ENCODE results near the gene ACO1.

ACO1 gene

DNA sequence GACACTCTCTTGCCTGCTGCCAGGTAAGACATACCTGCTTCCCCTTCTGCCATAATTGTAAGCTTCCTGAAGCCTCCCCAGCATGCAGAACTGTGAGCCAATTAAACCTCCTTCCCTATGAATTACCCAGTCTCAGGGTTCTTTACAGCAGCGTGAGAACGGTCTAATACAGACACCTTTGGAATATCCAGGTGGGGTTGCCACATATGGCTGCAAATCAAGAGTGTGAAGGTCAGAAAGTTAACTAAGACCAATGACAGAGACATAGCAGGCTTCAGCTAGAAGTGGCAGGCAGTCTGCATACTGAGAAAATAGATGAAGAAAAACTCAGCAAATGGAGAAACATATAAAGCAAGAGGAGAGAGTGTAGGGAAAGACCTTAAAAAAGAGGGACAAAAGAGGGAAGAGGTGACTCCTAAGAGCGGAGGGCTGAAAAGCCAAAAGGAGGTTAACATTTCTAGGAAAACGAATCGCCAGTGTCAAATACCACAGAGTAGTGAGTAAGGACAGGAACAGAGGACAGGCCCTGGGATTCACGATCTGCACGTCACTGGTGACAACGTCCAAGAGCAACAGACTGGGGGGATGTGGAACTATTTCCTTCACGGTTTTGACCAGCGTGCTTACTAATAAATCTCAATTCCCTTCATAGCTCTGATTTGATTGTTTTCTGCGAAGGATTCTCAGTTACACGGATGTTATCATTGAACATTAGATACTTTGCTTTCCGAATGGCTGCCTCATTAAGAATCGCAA is 1.7 kb upstream of the ACO1 start:
- no peak for DNase-seq (ENCODE audit: low read depth)

- DNase-seq (ENCODE audit: low read depth) = no peak
Measured at GRCh38 chr9:32384002-32384363, 460 bp upstream of the ACO1 start.

DNA sequence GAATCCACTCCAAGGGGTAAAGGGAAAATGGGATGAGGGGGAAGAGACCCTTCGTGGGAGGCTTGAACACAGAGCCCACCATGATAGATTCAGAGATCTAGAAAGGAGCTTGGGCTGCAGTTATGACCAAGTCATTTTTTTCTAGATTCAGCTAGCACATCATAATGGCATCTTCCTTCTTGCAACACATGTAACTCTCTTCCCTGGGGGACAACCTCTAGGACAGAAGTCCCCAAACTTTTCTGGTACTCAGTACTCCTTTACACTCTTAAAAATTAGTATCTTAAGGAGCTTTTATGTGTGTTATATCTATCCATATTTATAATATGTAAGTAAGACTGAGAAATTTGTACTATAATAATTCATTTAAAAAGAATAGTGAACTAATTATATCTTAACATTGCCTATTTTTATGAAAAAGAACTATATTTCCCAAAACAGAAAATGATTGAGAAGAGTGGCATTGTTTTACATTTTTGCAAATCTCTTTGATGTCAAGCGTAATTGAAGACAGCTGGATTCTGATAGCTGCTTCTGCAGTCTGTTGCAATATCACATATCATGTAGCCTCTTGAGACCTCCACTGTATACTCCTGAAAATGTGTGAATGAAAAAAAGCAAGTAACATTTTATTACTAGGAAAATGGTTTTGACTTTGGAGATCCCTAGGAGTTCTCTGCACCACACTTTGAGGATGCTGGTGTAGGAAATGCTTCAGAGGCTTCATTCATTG is 875 bp downstream of the ACO1 start:
- no peak for DNase-seq (ENCODE audit: low read depth)

DNA sequence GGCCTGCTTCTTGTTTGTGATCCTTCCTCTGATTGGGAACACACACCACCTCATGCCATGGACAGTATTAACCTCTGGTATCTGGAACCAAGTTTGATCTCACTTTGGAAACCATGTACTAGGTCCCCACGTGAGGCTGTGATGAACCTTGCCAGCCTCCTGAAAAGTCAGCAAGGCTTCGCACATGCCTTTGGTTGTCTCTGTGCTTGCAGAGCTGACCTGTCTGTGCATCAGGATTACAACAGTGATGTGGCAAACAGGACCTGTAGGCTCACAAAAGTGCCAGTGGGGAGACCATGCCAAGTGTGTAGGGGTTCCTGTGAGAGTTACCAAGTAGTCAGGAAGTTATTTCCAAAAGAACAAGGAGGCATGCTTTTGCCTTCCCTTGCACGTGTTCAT is 1.4 kb downstream of the ACO1 start:
- DNase-seq (ENCODE audit: low read depth) = no peak

GRCh38 chr9:32387256-32387655 is 2.8 kb downstream of the ACO1 start:
- no peak for DNase-seq (ENCODE audit: low read depth)

DNA sequence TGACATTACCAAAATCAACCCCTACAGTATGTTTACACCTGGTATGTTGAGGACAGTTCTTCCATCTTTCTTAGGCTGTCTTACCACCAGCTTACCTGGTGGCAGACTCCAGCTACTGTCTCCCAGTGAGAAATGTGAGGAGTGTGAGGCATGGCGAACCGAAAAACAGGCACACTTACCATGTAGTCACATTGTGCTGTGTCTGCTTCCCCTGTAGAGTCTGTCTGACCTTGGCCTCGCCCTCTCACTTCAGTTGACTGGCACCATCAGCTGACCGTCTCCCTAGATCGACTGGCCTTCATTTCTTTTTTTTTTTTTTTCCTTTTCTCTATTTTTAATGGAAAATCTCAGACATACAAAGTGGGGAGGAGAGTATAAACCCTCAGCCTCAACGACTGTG is 4.9 kb downstream of the ACO1 start:
- no peak for DNase-seq (ENCODE audit: low read depth)

DNA sequence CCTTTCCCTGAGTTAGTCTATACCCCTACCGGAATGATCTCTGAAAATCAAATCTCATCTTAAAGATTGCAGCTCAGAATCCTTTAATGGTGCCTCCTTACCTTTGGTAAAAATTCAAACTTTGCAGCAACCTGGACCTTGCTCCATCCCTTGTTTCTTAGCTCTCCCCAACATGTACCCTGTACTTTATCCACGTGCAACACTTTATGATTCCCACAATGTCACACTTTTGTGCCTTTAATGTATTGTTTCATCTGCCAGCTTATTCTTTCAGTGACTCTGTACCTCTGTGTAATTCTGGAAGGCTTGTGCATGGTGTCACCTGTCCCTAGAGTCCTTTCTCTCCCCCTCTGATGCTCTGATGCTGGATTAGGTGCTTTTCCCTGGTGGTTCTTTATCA is 9.5 kb downstream of the ACO1 start:
- DNase-seq (ENCODE audit: low read depth) = no peak

DNA sequence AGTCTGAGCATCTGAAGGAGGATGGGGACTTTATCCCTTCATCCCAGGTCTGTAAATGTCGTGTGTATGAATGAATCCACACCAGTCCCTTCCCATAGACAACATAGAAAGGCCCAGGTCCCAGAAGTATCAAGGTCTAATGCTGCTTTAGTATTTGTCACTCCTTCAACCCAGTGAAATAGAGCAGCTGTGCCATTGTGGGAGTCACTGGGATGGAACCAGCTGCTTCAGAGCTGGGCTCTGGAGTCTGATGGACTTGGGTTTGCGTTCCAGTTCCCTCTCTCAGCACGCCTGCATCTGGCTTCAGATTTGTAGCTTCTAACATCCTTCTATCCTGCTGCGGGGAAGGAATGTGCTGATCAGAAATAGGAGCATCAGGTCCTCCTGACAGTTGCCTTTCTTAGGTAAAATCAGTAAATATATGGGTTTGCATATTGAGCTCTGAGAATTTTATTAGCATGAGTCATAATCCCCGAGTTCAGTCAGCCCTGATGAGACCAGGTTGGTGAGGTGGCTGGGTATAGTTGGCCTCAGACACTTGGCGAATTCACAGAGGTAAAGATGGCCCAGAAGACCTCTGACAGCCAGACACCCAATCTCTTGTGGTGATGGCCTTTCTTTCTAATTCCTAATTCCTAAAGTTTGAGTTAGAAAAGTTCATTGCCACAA is 10.1 kb downstream of the ACO1 start:
- DNase-seq (ENCODE audit: low read depth) = no peak

GRCh38 chr9:32395510-32396216 is 11.2 kb downstream of the ACO1 start:
- no peak for DNase-seq (ENCODE audit: low read depth)

GRCh38 chr9:32398207-32398606 is 13.8 kb downstream of the ACO1 start:
- DNase-seq (ENCODE audit: low read depth) = no peak

DNA sequence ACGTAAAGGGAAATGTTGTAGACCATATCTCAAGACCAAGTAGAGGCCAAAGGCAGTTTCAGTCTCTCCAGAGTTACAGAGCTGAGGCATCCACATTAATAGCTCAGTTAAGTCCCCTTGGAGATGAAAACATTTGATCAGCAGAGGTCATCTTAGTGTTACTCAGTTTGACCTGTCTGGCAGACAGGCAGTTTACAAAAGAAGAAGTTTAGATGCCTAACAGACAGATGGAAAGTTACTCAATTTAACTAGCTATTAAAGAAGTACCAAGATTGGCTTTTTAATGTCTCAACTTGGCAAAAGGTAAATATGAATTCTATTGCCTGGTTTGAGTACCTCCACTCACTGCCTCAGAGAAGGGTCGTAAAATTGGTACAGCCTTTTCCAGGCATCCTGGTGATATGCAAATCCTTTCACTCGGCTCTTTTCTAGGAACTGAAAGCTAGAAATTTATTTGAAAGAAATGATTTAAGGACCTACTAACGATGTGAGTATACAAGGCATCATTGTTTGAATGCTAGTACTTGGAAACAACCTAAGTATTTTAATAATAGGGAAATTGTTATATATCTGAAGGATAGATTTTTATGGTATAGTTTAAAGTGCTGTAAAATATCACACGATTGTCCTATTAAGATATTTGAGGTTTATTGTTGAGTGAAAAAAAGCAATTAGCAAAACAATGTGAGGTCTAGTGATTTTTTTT is 14.8 kb downstream of the ACO1 start:
- DNase-seq (ENCODE audit: low read depth) = no peak

DNA sequence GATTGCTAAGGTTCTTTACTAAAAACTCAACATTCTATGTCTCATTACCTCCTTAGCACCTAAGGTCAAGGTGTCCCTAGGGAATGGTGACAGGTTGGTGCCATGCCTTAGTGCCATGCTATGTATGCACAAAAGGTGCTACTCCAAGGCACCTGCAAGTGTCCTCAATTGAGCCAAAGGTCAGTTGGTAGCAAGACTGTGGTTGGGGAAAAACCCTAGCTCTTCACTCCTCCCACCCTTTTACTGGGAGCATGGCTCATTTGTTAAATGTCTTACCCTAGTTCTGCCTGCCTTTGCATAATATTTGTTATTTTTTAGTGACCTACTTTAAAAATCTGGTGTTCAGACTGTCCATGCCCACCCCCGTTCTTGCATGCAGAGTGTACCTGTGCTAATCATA is 17.0 kb downstream of the ACO1 start:
- DNase-seq (ENCODE audit: low read depth) = no peak

- no peak for DNase-seq (ENCODE audit: low read depth)
Measured at GRCh38 chr9:32403567-32404260, 19.3 kb downstream of the ACO1 start.

DNA sequence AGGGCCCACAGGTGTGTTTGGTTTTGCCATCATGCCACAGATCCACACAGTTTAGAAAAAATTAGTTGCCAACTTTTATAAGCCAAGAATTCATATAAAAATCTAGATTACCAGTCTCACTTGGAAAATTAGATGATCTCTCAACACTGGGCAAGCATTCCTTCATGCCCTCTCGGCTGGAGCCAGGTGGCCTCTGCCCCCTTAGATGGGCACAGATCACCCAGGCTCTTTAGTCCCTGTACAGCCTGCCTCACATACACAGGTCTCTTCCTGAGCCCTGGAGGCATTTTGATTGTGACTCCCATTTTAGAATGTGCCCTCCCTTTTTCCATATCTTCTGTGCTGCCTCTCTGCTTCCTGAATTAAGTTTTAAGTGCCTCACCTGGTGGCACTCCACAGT is 20.0 kb downstream of the ACO1 start:
- no peak for DNase-seq (ENCODE audit: low read depth)

DNA sequence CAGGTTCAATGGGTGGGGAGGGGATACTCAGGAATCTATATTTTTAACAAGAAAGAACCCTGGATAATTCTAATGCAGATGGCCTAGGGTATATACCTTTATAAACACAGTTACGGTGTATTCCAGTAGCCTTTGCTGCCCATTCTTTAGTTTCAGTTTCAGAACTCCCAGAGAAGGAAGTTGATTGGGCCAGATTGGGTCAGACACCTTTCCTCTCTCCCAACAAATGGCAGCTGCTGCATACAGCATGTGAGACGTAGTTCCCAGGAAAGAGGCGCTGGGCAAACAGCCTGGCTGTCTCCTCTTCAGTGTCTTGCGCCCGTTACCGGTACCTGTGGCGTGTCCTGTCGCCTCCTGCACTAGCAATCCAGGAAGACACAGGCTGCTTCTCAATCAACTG is 20.4 kb downstream of the ACO1 start:
- DNase-seq (ENCODE audit: low read depth) = no peak

DNA sequence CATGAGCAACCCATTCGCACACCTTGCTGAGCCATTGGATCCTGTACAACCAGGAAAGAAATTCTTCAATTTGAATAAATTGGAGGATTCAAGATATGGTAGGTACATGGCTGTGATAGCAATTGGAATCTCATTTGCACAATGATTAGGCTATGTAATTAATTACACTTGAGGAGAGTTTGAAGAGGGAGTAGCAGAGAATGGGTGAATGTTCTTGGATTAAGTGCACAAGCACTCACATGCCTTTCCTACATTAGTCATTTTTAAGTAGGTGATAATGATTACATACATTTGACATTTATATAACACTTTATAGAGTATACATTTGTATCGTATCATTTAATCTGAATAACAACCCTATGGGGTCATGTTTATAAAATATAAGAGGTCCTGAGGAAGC is 21.1 kb downstream of the ACO1 start:
- no peak for DNase-seq (ENCODE audit: low read depth)

GRCh38 chr9:32406046-32406445 is 21.6 kb downstream of the ACO1 start:
- no peak for DNase-seq (ENCODE audit: low read depth)

DNA sequence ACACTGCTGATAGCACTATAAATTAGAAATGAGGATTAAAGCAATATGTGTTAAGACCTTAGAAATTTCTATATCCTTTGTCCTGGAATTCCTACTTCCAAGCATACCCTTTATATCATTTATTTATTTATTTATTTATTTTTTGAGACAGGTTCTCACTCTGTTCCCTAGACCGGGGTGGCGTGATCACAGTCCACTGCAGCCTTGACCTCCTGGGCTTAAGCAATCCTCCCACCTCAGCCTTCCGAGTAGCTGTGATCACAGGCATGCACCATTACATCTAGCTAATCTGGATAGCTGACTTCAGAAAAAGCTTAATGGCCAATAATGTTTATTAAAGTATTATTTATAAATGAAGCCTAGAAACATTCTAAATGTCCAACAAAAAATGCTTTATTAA is 27.3 kb downstream of the ACO1 start:
- DNase-seq (ENCODE audit: low read depth) = no peak

DNA sequence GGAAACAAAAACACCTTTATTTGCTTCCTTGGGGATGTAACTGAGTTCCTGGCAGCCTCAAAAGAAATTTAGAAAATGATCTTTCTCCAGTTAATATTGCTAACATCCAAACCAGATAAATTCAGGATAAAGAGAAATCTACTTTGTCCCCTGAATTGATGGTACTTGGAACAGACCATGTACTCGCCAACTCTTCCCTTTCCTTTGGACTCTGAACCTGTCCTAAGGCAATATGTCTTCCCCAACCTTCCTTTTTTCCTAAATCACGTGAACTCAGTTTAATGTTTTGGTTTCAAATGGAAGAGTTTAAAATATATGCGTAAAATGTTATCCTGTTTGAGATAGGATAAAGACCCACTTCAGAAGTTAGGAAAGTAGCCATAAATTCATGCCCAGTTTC is 28.0 kb downstream of the ACO1 start:
- DNase-seq (ENCODE audit: low read depth) = no peak

- DNase-seq (ENCODE audit: low read depth) = no peak
Measured at GRCh38 chr9:32413424-32413823, 29.0 kb downstream of the ACO1 start.

GRCh38 chr9:32414856-32415255 is 30.4 kb downstream of the ACO1 start:
- no peak for DNase-seq (ENCODE audit: low read depth)

DNA sequence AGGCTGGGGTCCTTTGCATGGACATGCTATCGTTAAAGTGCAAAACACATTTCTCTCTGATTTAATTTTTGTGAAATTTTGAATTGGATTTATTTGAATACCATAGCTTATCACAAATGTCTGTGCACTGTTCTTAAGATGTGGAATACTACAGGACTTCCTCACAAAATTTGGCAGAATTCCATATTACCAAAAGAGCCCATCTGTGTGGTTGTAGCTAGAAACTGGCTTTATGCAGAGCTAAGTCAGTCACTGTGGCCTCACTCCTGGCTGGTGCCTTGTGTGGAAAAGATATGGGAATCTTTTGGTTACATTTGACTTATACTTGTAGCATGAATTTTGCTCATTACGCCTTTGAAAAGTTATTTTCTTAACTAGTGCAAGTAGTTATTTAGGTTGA is 35.5 kb downstream of the ACO1 start:
- no peak for DNase-seq (ENCODE audit: low read depth)

Data from T-helper 22 cell (primary cell).